GM21526 (cell line): Measurements from ENCODE around the gene ABCG1.
"Not testable (repeated sequence)": the region's sequence is repeated elsewhere in the genome, so short reads cannot be mapped to it uniquely, and the experiment has no call there.

Experiments used
- ATAC-seq: cut with Tn5 transposase; IDR thresholded peaks from one replicate; pipeline ENCODE4 v1.9.1; 2021; ENCODE audit warnings: moderate library complexity; ENCODE audit not compliant: unreplicated experiment, low FRiP score

Gene ABCG1

DNA sequence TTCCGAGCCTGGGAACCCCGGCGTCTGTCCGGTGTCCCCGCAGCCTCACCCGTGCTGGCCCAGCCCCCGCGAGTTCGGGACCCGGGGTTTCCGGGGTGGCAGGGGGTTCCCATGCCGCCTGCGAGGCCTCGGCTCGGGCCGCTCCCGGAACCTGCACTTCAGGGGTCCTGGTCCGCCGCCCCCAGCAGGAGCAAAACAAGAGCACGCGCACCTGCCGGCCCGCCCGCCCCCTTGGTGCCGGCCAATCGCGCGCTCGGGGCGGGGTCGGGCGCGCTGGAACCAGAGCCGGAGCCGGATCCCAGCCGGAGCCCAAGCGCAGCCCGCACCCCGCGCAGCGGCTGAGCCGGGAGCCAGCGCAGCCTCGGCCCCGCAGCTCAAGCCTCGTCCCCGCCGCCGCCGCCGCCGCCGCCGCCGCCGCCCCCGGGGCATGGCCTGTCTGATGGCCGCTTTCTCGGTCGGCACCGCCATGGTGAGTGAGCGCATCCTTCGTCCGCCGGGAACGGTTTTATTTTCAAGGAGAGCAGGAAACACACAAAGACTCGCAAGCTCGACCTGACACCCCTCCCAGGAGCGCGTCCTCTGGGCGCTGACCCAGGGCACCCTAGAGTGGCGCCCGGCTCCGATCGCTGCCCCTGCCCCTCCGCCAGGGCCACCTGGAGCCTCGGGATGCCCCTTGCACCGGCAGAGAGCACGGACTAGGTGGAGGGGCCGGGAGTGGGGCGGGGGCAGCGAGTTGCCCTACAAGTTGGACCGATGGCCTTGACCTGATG is at the start of gene ABCG1:
Gene ABCG1 (plus strand): TSS at position 305 of the 770 bp plus-strand sequence. CDS start 123 bp downstream, at position 428.
- ATAC-seq, result no peak

DNA sequence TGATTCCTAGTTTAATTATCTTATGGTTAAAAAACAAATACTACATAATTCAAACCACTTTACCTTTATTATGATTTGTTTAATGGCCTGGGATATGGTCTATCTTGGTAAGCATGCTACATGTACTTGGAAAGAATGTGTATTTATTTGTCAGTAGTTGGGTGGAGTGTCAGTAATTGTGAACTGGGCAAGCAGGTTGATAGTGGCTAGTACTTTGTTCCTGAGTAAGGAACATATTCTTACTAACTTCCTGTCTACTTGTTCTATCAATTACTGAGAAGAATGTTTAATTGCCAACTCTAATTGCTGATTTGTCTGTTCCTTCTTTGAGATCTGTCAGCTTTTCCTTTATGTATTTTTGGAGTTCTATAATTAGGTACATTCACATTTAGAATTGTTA is 49.2 kb upstream of the ABCG1 start:
- ATAC-seq, result no peak

DNA sequence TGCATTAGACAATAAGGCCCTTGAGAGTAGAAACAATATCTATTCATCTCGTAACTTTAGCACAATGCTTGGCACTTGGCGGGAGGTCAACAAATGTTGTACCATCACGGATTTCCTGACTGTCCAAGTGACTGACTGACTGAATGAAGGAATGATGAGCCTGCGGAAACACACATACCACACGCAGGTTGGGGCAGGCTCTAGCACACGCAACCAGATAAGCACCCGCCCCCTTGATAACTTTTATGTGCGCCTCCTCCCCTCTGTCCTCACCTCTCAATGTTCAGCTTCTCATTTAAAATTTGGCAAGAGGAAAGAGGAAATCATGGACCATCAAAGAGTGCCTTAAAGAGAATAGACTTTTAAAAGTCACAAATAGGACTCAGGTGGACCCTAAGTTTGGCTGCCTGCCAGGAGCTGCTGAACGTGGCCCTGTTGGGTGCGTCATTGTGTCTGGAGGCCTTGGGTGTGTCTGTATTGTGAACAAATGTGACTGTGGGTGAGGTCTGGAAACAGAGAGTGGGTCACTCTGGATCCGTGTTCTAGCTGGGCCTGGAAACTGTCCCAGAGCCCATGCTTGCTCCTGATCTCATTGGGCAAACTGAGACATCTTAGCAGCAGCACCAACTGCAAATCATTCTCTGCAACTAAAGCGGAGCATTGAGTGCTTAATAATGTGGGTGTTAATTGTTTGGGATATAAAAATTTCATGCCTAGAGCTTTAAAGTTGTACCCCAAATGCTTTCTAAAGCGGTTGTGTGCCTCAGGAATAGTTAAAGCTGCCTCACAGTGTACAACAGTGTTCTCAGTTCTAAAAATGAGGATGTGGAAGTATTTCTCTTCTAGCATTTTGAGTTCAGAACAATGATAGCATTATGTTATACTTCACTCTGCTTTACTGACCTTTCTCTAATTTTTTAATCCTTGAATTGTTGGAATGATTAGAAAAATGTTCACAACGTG is 47.6 kb upstream of the ABCG1 start:
- ATAC-seq, result no peak

DNA sequence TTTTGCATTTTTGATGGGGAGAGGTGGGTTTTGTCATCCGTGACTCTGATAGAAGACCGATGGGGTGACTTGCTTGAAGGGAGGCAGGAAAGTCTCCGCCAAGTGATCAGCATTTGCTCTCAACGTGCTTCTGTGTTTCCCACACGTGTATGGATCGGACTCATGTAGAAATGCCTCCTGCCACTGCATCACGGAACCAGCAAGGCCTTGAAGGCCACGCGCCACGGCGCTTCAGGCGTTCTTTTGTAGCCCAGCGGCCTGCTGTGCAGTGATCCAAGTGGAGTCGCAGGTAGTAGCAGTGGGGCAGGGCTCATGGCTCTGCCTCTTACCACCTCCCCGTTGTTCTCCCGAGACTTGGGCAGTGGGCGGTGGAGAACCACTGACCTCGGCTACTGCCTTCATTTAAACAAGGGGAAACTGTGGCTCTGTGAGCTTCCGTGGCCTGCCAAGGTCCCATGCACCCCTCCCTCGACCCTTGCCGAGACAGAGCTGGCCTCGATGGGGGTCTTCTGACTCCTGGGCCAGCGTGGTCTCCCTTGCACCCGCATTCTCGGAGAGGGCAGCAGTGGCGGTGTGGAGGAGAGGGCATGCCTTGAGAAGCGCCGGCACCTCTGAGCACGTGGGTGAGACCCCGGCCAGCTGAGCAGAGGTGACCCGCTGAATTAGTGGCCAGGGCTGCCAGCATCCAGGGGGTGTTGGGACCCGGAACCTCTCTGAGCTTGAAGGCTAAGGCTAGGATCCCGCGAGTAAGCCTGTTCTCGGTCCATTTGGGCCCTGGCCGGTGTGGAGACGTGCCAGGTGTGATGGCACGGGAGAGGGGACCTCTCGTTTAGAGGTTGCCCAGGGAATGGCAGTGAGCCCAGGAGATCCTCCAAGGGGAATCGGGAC is 46.1 kb upstream of the ABCG1 start:
- no peak for ATAC-seq

DNA sequence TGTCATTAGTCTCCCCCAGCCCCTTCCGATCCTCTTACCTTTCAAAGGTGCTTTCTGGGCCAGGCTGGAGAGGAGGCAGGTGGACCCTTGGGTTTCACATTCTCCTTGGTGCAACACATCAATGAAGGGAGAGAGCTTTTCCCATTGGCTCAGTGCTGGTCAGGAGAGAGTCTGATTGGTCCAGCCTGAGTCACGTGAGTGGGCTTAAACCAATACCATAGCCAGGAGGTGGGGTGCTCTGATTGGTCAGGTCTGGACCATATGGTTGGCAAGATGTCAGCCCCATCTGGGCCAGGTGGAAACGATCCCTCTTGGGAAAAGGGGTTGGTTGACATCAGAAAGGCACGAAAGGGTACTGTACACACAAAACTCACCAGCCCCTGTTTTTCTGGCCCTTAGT is 44.8 kb upstream of the ABCG1 start:
- no peak for ATAC-seq

DNA sequence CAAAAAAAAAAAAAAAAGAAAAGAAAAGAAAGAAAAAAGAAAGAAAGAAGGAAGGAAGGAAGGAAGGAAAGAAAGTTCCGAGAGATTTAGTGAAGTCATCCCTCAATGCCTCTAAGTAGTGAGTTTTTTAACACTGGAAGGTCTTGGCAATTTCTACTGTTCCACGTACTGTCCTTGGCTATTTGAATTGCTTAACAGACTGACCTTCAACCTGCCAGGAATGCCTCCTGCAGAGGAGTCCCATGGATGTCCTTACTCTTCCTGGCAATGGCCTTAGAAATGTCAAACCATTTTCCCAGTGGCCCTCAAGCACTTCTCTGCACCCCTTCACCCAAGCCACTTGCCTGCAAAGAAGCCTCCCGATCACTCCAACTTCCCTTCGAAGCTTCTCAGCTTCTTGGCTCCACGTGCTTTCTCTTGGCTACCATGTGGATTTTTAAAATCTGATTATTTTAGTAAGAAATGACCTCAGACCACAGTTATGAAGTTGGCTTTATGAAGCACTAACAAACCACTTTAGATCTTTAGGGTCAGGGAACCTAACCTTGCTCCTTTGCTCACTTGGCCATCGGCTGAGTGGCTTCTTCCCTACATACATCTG is 43.7 kb upstream of the ABCG1 start:
- no peak for ATAC-seq

DNA sequence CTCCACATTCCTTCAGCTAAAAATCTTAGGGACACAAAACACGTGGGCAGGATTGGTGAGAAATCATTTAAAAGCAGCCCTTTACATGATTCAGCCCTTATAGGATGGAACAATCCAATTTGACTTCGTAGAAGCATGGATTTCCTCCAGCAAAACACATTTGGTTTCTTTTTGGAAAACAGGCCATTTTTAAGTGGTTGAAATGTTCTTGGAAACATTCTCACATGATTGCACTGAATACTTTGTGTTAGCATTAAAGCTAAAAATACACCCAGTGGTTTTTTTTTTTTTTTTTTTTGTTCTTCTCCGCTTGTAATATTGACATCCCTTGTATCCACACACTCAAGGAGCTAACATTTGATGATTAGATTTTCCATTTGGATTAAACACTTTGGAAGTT is 42.1 kb upstream of the ABCG1 start:
- no peak for ATAC-seq

DNA sequence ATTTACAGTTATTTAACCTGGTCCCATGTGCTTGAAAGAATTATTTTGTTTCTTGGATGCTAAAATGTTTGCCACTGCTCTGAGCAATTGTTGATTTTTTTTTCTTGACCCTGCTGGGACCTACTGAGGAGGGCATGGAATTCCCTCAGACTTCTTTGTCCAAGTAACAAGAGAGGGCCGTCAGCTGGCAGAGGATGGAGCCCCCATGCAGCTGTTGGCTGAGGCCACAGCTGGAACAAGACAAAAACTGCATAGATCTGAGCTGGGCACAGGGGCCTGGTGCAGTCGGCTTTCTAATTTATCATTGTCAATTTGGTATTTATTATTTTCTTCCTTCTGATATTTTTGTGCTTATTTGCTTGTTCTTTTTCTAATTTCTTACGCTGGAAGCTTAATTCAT is 39.6 kb upstream of the ABCG1 start:
- no peak for ATAC-seq

DNA sequence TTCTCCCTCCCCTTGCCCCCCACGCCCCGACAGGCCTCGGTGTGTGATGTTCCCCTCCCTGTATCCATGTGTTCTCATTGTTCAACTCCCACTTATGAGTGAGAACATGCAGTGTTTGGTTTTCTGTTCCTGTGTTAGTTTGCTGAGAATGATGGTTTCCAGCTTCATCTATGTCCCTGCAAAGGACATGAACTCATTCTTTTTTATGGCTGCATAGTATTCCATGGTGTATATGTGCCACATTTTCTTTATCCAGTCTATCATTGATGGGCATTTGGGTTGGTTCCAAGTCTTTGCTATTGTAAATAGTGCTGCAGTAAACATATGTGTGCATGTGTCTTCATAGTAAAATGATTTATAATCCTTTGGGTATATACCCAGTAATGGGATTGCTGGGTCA is 38.9 kb upstream of the ABCG1 start:
- ATAC-seq, result not testable (repeated sequence)

DNA sequence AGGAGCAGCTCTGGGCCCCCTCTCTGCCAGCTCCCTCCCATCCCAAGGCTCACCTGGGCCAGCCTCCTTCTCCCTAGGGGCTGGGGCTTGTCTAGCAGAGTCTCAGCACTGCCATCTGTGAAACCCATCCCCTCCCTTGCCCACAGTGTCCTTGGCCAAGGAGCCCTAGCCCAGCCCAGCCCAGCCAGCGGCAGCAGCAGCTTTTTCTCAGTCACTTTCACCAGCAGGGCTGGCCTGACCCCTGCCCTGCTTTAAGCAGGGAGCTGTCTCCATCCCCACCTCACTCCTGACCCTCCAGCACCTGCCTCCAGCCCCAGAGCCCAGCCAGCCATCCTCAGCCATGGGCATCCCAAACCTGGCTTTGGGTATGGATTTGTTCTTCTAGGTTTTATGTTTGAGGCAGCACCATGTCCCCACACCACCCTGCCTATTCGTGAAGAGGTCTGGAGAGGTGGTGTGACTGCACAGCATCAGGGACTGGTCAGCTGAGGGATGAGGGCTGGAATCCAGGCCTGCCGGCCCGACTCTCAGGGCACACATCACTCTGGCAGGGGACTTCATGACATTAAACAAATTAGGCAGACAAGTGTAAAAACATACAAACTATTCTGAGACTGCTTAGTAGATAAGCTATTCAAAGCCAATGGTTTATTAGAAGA is 36.1 kb upstream of the ABCG1 start:
- no peak for ATAC-seq

DNA sequence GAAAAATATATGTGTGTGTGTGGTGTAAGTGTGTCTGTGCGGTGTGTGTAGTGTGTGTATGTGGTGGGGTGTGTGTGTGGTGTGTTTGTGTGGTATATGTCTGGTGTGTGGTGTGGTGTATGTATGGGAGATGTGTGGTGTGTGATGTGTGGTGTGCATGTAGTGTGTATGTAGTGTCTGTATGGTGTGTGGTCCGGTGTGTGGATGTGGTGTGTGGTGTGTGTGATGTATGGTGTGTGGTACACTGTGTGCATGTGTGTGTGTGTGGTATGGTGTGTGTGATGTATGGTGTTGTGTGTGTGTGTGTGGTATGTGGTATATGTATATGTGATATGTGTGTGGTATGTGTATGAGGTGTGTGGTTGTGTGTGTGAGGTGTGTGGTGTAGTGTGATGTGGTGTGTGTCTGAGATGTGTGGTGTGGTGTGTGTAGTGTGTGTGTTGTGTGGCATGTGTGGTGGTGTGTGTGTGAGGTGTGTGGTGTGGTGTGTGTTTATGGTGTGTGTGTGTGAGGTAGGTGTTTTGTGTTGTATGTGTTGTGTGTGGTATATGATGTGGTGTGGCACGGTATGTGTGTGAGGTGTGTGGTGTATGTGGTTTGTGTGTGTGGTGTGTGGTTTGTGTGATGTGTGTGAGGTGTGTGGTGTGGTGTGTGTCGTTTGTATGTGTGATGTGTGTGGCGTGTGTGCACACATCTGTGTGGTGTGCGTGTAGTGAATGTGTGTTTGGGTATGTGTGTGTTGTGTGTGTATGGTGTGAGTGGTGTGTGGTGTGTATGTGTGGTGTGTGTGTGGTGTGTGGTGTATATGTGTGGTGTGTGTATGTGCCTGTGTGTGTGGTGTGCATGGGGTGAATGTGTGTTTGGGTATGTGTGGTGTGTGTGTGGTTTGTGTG is 35.3 kb upstream of the ABCG1 start:
- no peak for ATAC-seq

DNA sequence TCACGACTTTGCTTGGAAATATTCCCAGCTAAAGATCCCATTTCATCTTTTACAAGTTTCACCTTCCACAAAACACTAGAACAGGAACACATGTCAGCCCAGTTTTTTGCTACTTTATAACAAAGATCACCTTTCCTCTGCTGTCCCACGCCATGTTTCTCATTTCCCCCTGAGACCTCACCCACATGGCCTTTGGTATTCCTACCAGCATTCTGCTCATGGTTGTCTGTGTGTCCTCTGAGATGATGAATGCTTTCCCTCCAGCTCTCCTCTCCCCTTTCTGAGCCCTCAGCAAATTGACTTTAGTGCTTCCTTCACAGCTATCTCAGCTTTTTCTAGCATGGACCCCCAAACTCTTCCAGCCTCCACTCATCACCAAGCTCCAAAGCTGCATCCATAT is 32.3 kb upstream of the ABCG1 start:
- no peak for ATAC-seq

DNA sequence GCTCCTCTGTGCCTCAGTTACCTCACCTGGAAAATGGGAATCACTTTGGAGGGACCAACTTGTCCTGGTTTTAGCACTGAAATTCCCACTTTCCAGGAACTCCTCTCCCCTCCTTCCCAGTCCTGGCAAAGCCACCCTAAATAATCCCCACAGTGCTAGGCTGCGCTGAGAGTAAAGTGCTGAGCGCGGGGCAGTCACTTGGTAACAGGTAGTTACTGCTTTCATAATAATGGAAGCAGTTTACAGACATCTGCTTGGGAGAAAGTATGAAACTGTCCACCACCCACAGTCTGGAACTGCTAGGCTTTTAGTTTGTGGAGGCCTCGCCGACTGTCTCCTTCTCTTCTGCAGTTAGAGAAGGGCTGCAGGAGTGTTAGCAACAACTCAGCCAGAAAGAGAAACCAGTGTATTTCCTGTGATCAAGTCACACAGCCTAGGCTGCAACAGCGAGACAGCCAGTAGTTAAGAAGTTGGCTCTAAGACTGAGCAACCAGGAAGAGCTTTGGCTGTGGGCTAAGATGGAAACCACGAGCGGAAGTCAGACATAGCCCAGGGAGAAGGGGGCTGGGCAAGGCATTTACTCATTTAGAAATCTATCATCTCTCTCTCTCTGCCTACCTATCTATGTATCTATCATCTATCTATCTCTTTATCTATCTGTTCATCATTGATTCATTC is 30.8 kb upstream of the ABCG1 start:
- peak; percentile 91 for ATAC-seq

DNA sequence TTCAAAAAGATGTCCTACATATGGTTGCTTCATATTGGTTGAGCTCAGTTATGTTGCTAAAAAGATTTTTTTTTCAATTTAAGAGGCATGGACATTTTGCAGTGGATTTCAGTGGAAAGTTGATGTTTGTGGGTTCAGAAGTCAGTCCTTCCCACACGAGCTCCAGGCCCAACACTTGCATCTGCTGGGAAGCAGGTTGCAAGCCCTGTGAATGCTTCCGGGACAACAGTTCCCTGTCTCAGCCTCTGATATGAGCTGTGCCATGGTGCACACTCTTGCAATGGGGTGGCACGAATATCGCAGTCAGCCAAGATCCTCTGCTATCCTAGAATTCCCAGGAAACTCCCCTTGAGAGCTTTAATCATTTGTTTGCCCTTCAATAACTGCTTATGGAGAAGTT is 30.3 kb upstream of the ABCG1 start:
- no peak for ATAC-seq

DNA sequence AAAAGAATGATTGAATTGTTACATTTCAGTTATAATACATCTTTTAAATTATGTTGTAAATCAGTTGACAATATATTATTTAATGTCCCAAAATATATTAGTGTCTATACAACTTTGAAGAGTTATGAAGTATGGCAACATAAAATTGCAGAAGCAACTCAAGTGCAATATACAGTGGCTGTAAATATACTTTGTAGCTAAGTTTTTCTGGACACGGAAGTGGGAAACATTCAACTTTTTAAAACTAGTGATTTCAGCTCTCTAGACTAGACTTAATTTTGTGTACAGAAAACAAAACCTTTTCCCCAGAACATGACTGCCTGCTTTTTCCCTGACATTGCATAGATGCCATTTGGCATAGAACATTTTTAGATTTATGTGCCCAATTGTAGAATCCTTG is 29.5 kb upstream of the ABCG1 start:
- ATAC-seq, result no peak

DNA sequence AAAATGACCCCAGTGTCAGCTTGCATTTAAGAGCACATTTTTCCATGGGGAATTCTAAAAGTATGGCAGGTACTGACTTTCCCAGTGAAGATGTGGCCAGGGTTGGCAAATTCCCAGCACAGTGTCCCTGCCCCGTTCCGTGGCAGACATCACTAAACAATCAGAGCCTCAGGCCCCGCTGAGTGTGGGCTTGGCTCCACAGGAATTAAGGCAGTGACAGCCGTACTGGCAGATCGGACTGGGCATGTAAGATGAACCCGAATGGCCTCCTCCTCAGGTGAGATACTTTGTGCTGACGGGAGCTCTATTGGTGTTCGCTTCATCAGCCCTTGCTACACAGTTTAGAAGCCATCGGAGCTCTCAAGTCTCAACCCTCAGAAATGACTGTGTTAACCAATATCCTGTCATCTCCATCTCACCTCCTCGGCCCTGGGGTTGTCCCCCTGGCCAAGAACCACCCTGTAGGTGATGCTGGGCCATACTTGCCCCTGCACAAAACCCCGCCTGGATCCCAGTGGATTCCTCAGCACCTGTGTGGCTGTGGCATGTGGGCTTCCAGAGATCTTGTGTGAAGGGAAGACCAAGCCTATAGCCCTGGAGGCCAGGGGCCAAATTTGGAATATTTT is 29.0 kb upstream of the ABCG1 start:
- ATAC-seq, result no peak

DNA sequence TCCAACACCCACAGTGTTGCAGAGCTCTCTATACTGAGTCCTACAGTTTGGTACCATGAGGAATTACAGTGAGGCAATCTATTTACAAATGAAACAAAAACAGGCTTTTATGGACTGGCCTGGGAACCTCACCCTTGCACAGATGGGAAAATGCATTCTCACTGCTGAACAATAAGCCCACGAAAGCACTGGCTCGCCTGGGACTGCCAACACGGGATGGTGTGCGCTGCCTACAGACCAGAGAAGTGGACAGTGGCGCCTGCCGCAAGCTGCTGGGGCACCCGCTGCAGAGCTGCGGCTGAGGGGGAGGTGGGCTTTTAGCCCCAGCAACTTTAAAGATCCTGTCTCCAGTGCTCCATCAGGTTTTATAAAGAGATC is 28.5 kb upstream of the ABCG1 start:
- no peak for ATAC-seq

DNA sequence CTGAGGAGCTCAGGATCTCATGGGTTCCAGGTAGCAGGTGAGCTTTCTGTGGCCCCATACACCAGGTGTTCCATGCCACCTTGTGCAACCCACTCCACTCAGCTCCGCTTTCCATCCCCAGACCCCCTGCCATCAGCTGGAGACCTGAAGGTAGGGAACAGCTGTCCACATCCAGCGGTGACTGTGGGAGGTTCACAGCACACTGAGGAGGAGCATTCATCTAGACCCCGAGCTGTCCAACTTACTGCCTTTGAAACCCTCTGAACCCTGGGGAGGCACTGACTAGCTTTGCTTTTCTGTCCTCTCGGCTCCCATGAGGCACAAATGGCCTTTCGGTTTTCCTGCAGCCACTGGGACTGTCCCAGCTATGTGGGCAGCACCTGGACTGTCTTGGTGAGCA is 27.9 kb upstream of the ABCG1 start:
- ATAC-seq, result no peak
